Right atrium auricular region (tissue), 2 donors: ENCODE data around the gene ADAR. TPM values are rescaled to one million over a fixed set of nuclear protein-coding genes. Genes with fewer than 3 reads are reported as not detected.

Experiments used
- DNase-seq: peaks from one replicate; pipeline ENCODE4 v3.0.0-alpha.2; 2019; ENCODE audit warnings: low spot score
- H3K27ac ChIP-seq, 2 donors: fragments of 200-600 bp; sonication (generic); 1 replicate in 1 of 2; 2 replicates in 1 of 2; pipeline ENCODE4 v1.5.1; 2016 to 2019
- H3K27me3 ChIP-seq, 2 donors: fragments of 200-600 bp; sonication (generic); one replicate each; pipeline versions ENCODE4 v1.5.1 to v1.6.0; 2017 to 2019
- H3K36me3 ChIP-seq: fragments of 200-600 bp; sonication (generic); one replicate; pipeline ENCODE4 v1.5.1; 2016
- H3K4me1 ChIP-seq, 2 donors: fragments of 200-600 bp; sonication (generic); one replicate each; pipeline versions ENCODE4 v1.5.1 to v1.6.0; 2017 to 2019
- H3K4me3 ChIP-seq, 2 donors: fragments of 200-600 bp; sonication (generic); 1 replicate in 1 of 2; 2 replicates in 1 of 2; pipeline ENCODE4 v1.5.1; 2017 to 2019; ENCODE audit warnings: mild to moderate bottlenecking in 1 of 2, moderate library complexity in 1 of 2
- H3K9me3 ChIP-seq, 2 donors: fragments of 200-600 bp; sonication (generic); one replicate each; pipeline ENCODE4 v1.5.1; 2019
- total RNA-seq, 2 donors: library from RNA; depleted of rRNA; stranded (reverse); fragments of >200 nt; gene quantifications; one replicate each; pipeline ENCODE4 v1.1.0, GENCODE V29; 2016
- TF ChIP-seq, protein P1 (sequence below), 2 donors: fragments of 200-600 bp; sonication (generic); IDR thresholded peaks; one replicate each; pipeline ENCODE4 v1.5.1; 2019; ENCODE audit warnings: antibody characterized with exemption in 2 of 2

The ADAR gene
- total RNA-seq, 2 donors from 2014 or later, result 39.3 to 51.9 TPM

DNA sequence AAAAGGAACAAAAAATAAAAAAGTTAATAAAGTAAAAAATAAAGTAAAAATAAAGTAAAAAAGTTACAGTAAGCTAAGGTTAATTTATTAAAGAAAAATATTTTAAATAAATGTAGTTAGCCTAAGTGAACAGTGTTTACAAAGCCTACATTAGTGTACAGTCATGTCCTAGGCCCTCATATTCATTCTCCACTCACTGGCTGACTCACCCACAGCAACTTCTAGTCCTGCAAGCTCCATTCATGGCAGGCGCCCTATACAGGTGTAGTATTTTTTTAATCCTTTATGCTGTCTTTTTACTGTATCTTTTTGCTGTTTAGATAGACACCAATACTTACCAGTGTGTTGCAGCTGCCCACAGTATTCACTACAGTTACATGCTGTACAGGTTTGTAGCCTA lies 12.4 kb downstream of the ADAR start:
- Histone ChIP-seq H3K27me3 (no peaks in the 10 kb centered on the region), H3K27ac (no peak overlapping the region), H3K9me3 (no peaks in the 10 kb centered on the region), H3K36me3 (peaks cover 81% of the 10 kb centered on the region), H3K4me1 (peaks cover 0 to 24% of the 10 kb centered on the region in 2 donors), H3K4me3 (no peak overlapping the region)
- TF ChIP-seq, protein P1, sequence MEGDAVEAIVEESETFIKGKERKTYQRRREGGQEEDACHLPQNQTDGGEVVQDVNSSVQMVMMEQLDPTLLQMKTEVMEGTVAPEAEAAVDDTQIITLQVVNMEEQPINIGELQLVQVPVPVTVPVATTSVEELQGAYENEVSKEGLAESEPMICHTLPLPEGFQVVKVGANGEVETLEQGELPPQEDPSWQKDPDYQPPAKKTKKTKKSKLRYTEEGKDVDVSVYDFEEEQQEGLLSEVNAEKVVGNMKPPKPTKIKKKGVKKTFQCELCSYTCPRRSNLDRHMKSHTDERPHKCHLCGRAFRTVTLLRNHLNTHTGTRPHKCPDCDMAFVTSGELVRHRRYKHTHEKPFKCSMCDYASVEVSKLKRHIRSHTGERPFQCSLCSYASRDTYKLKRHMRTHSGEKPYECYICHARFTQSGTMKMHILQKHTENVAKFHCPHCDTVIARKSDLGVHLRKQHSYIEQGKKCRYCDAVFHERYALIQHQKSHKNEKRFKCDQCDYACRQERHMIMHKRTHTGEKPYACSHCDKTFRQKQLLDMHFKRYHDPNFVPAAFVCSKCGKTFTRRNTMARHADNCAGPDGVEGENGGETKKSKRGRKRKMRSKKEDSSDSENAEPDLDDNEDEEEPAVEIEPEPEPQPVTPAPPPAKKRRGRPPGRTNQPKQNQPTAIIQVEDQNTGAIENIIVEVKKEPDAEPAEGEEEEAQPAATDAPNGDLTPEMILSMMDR (IDR thresholded peaks at IDR 0.05), result no peak
- DNase-seq, result no peak

DNA sequence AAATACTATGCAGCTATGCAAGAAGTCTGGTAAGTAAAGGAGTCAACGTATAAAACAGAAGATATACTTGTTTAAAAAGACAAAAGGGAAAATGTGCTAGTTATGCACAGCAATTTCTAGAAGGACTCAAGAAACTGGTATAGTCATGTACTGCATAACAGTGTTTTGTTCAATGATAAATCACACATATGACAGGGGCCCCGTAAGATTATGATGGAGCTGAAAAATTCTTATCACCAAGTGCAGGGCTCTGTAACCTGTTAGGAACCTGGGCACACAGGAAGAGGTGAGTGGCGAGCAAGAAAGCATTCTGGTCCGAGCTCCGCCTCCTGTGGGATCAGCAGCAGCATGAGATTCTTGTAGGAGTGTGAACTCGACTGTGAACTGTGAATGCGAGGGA lies 13.2 kb downstream of the ADAR start:
- H3K4me3 ChIP-seq, result no peak overlapping the region
- no peak overlapping the region for H3K27ac ChIP-seq
- TF ChIP-seq, protein P1 (IDR thresholded peaks at IDR 0.05), result no peak
- H3K4me1 ChIP-seq, result peaks cover 0 to 16% of the 10 kb centered on the region in 2 donors
- peaks cover 82% of the 10 kb centered on the region for H3K36me3 ChIP-seq
- no peaks in the 10 kb centered on the region for H3K9me3 ChIP-seq
- H3K27me3 ChIP-seq, result no peaks in the 10 kb centered on the region
- no peak for DNase-seq

DNA sequence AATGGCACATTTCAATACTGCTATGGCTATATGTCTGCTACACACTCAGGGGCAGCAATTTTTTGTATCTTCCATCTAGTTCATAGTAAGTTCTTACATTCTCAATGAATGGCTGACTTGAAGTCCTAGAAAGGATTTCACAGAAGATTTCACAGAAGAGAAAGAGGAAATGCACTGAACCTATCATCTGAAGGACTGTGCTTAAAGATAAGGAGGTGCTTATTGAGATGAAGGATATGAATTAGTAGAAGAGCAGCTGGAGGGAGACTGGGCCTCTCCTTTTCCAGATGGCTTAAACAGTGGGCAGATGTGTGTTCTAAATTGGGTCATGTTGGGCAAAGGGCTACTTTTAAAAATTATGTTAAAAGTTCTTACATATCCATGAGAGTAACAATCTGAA lies 14.6 kb downstream of the ADAR start:
- TF ChIP-seq, protein P1 (IDR thresholded peaks at IDR 0.05), result no peak
- DNase-seq, result no peak
- H3K27ac ChIP-seq, result no peak overlapping the region

DNA sequence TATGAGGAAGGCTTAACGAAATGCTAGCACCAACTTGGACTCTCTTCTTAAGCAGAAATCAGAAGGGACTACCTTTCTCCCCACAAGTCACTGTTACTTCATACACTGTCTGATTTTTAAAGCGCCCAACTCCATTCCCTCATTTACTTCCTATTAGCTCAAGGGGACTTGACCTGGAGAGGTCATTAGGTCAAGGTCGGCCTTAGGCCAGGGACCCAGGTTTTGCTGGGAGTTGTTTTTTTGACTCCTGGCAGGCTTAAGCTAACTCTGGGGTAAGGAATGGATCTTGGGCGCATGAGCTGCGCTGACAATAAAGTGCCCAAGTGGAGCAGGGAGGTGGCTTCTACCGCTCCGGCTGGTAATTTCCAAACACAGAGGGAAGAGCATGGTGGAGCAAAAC lies 16.8 kb downstream of the ADAR start:
- Histone ChIP-seq H3K36me3 (peaks cover 97% of the 10 kb centered on the region), H3K27me3 (no peaks in the 10 kb centered on the region), H3K4me1 (no peaks in the 10 kb centered on the region), H3K4me3 (no peak overlapping the region), H3K27ac (no peak overlapping the region), H3K9me3 (no peaks in the 10 kb centered on the region)
- TF ChIP-seq, protein P1 (IDR thresholded peaks at IDR 0.05), result no peak
- no peak for DNase-seq

More for the DNA sequence above, 14.6 kb downstream of the ADAR start:
- peaks cover 0 to 2% of the 10 kb centered on the region in 2 donors for H3K4me1 ChIP-seq
- no peaks in the 10 kb centered on the region for H3K27me3 ChIP-seq
- H3K36me3 ChIP-seq, result peaks cover 96% of the 10 kb centered on the region
- no peak overlapping the region for H3K4me3 ChIP-seq
- H3K9me3 ChIP-seq, result no peaks in the 10 kb centered on the region

DNA sequence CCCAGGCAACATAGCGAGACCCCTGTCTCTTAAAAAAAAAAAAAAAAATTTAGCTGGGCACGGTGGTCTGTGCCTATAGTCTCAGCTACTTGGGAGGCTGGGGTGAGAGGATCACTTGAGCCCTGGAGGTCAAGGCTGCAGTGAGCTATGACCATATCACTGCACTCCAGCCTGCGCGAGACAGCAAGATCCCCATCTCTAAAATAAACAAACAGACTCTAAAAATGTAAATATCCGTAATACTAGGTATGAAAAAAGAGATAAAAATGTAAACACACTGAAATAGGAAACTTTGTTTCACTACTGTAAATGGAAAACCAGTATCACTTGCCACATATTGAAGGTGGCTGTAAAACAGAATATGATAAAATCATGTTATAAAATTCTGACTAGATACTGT lies 17.2 kb downstream of the ADAR start:
- H3K36me3 ChIP-seq, result peaks cover 97% of the 10 kb centered on the region
- TF ChIP-seq, protein P1 (IDR thresholded peaks at IDR 0.05), result no peak
- DNase-seq, result no peak
- H3K27ac ChIP-seq, result no peak overlapping the region
- no peak overlapping the region for H3K4me3 ChIP-seq
- no peaks in the 10 kb centered on the region for H3K27me3 ChIP-seq
- no peaks in the 10 kb centered on the region for H3K4me1 ChIP-seq
- H3K9me3 ChIP-seq, result no peaks in the 10 kb centered on the region

DNA sequence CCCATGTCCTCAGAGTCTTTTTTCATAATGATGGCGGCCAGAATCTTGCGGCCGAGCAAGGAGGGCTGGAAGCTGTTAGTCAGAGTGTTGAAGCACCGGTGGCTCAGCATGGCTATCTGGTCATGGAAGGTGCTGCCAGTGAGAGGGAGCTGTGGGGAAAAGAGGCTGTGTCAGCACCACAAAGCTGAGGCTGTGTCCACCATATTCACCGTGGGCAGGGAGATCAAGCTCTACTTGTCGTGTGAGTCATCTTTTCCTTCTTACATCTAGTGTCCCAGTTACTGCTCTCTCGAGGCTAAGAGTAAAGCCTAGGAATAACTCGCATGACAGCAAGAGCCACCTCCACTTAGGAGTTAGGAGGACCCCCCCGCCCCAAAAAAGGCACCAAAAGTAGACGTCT lies 18.2 kb downstream of the ADAR start:
- Histone ChIP-seq H3K27ac (no peak overlapping the region), H3K36me3 (peaks cover 97% of the 10 kb centered on the region), H3K9me3 (no peaks in the 10 kb centered on the region), H3K27me3 (no peaks in the 10 kb centered on the region), H3K4me1 (no peaks in the 10 kb centered on the region), H3K4me3 (no peak overlapping the region)
- TF ChIP-seq, protein P1 (IDR thresholded peaks at IDR 0.05), result no peak
- no peak for DNase-seq
